ENCODE measurements around the gene ARHGEF28. TPM values are rescaled to one million over a fixed set of nuclear protein-coding genes. Genes with fewer than 3 reads are reported as not detected.
A peak's percentile ranks its signal among the peaks of the same experiment; 100 is the strongest.

The ARHGEF28 gene
- total and polyA plus RNA-seq, 2 donors (not counting 1 experiment from before 2014, with no cell fraction given) = 2.3 to 34.3 TPM

- Histone ChIP-seq H3K79me2 (ENCODE audit: control insufficient read depth, insufficient read depth, low read length) (no peaks in the 10 kb centered on the region), H3K4me2 (ENCODE audit: extremely low read depth, insufficient read depth, low read length) (peak overlapping the region; percentile 56), H3K4me1 (ENCODE audit: control insufficient read depth, extremely low read depth, insufficient read depth, low read length) (peaks cover 16% of the 10 kb centered on the region), H3K27ac (ENCODE audit: insufficient read depth, low read length) (no peak overlapping the region), H3K4me3 (replicated peaks in 1 of 4; ENCODE audit: control extremely low read depth in 1 of 4, insufficient read depth in 1 of 4, low read depth in 3 of 4, low read length in 4 of 4) (no peak overlapping the region), H3K9me3 (ENCODE audit: control insufficient read depth, insufficient read depth, low read depth, low read length) (no peaks in the 10 kb centered on the region), H2AFZ (ENCODE audit: low read length) (no peak overlapping the region), H4K20me1 (ENCODE audit: control insufficient read depth, extremely low read depth, insufficient read depth, low read length) (no peaks in the 10 kb centered on the region), H3K36me3 (ENCODE audit: control insufficient read depth, insufficient read depth, low read length) (no peaks in the 10 kb centered on the region), H3K27me3 (ENCODE audit: control insufficient read depth, insufficient read depth, low read length) (no peaks in the 10 kb centered on the region), H3K9ac (ENCODE audit: insufficient read depth, low read length) (no peak overlapping the region)
- TF ChIP-seq CTCF (conservative IDR thresholded peaks at IDR 0.05 in 1 of 2, IDR thresholded peaks at IDR 0.05 in 1 of 2; ENCODE audit: low read depth in 1 of 2, low read length in 2 of 2) (no peak), EZH2 (IDR thresholded peaks at IDR 0.05; ENCODE audit: low read length, missing control alignments) (no peak)
- DNase-seq (ENCODE audit: low read depth in 2 of 2) = peak in 1 of 2 donors; percentile 61
These were observed 65.5 kb downstream of the ARHGEF28 start for GRCh38 chr5:73691302-73692080.

DNA sequence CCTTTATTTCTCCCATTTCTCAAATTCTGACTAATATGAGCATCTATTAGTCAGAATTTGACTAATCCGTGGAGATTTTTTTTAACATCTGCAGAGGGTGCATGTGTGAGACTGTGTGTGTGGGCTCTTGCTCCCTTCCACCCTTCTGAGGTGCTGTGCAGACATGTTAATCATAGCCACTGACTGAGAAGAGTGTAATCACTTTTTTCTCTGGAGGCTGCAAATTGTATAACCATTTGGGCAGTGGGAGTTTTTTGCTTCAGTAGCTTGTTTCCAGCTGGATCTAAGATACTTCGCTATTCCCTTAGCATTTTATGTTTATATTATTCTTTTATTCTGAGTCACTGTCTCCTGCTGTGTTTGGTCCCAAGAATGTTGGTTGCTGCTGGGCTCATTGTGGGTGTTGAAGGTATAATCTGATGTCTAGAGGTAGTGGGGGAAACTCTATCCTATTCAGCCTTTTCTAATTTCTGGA, 66.2 kb downstream of the ARHGEF28 start:
- Histone ChIP-seq H3K79me2 (ENCODE audit: control insufficient read depth, insufficient read depth, low read length) (no peaks in the 10 kb centered on the region), H2AFZ (ENCODE audit: low read length) (no peak overlapping the region), H3K9me3 (ENCODE audit: control insufficient read depth, insufficient read depth, low read depth, low read length) (no peaks in the 10 kb centered on the region), H3K4me2 (ENCODE audit: extremely low read depth, insufficient read depth, low read length) (peak overlapping the region; percentile 48), H3K27ac (ENCODE audit: insufficient read depth, low read length) (no peak overlapping the region), H3K9ac (ENCODE audit: insufficient read depth, low read length) (no peak overlapping the region), H4K20me1 (ENCODE audit: control insufficient read depth, extremely low read depth, insufficient read depth, low read length) (no peaks in the 10 kb centered on the region), H3K27me3 (ENCODE audit: control insufficient read depth, insufficient read depth, low read length) (no peaks in the 10 kb centered on the region), H3K4me1 (ENCODE audit: control insufficient read depth, extremely low read depth, insufficient read depth, low read length) (peaks cover 19% of the 10 kb centered on the region), H3K36me3 (ENCODE audit: control insufficient read depth, insufficient read depth, low read length) (no peaks in the 10 kb centered on the region), H3K4me3 (replicated peaks in 1 of 4; ENCODE audit: control extremely low read depth in 1 of 4, insufficient read depth in 1 of 4, low read depth in 3 of 4, low read length in 4 of 4) (no peak overlapping the region)
- TF ChIP-seq CTCF (conservative IDR thresholded peaks at IDR 0.05 in 1 of 2, IDR thresholded peaks at IDR 0.05 in 1 of 2; ENCODE audit: low read depth in 1 of 2, low read length in 2 of 2) (no peak), EZH2 (IDR thresholded peaks at IDR 0.05; ENCODE audit: low read length, missing control alignments) (no peak)
- peak; percentile 65 to 93 for DNase-seq (ENCODE audit: low read depth in 2 of 2)

GRCh38 chr5:73692981-73693380, 67.0 kb downstream of the ARHGEF28 start:
- no peaks in the 10 kb centered on the region for H3K9me3 ChIP-seq (ENCODE audit: control insufficient read depth, insufficient read depth, low read depth, low read length)
- peaks cover 19% of the 10 kb centered on the region for H3K4me1 ChIP-seq (ENCODE audit: control insufficient read depth, extremely low read depth, insufficient read depth, low read length)
- H2AFZ ChIP-seq (ENCODE audit: low read length) = no peak overlapping the region
- no peak overlapping the region for H3K9ac ChIP-seq (ENCODE audit: insufficient read depth, low read length)
- no peaks in the 10 kb centered on the region for H3K27me3 ChIP-seq (ENCODE audit: control insufficient read depth, insufficient read depth, low read length)
- no peak overlapping the region for H3K27ac ChIP-seq (ENCODE audit: insufficient read depth, low read length)
- no peaks in the 10 kb centered on the region for H4K20me1 ChIP-seq (ENCODE audit: control insufficient read depth, extremely low read depth, insufficient read depth, low read length)
- no peaks in the 10 kb centered on the region for H3K79me2 ChIP-seq (ENCODE audit: control insufficient read depth, insufficient read depth, low read length)
- no peaks in the 10 kb centered on the region for H3K36me3 ChIP-seq (ENCODE audit: control insufficient read depth, insufficient read depth, low read length)
- H3K4me3 ChIP-seq (replicated peaks in 1 of 4; ENCODE audit: control extremely low read depth in 1 of 4, insufficient read depth in 1 of 4, low read depth in 3 of 4, low read length in 4 of 4) = no peak overlapping the region
- no peak overlapping the region for H3K4me2 ChIP-seq (ENCODE audit: extremely low read depth, insufficient read depth, low read length)
- TF ChIP-seq CTCF (conservative IDR thresholded peaks at IDR 0.05 in 1 of 2, IDR thresholded peaks at IDR 0.05 in 1 of 2; ENCODE audit: low read depth in 1 of 2, low read length in 2 of 2) (no peak), EZH2 (IDR thresholded peaks at IDR 0.05; ENCODE audit: low read length, missing control alignments) (no peak)
- no peak for DNase-seq (ENCODE audit: low read depth in 2 of 2)

All from fibroblast of lung (primary cell).